Endothelial cell (in vitro differentiated cells): ENCODE data around the gene ADO. TPM values are rescaled to one million over a fixed set of nuclear protein-coding genes. Genes with fewer than 3 reads are reported as not detected.

Source experiments
- DNase-seq: peaks from one replicate; pipeline ENCODE4 v3.0.0; 2021; ENCODE audit warnings: low spot score
- H3K27ac Mint-ChIP-seq: one replicate; pipeline ENCODE4 v1.8.0; 2021; ENCODE audit warnings: mixed read lengths, inconsistent platforms; ENCODE audit not compliant: unreplicated experiment
- H3K27me3 Mint-ChIP-seq: one replicate; pipeline ENCODE4 v1.8.0; 2021; ENCODE audit warnings: mild to moderate bottlenecking, moderate library complexity, mixed read lengths, inconsistent platforms; ENCODE audit not compliant: unreplicated experiment
- H3K36me3 Mint-ChIP-seq: one replicate; pipeline ENCODE4 v1.8.0; 2021; ENCODE audit warnings: mild to moderate bottlenecking, low read depth, mixed read lengths, inconsistent platforms; ENCODE audit not compliant: unreplicated experiment
- H3K4me1 Mint-ChIP-seq: one replicate; pipeline ENCODE4 v1.8.0; 2021; ENCODE audit warnings: mild to moderate bottlenecking, mixed read lengths, inconsistent platforms; ENCODE audit not compliant: unreplicated experiment
- H3K4me3 Mint-ChIP-seq: one replicate; pipeline ENCODE4 v1.8.0; 2021; ENCODE audit warnings: mild to moderate bottlenecking, mixed read lengths, inconsistent platforms; ENCODE audit not compliant: unreplicated experiment
- H3K9me3 Mint-ChIP-seq: one replicate; pipeline ENCODE4 v1.8.0; 2021; ENCODE audit warnings: mixed read lengths, inconsistent platforms; ENCODE audit not compliant: unreplicated experiment
- total RNA-seq: library from RNA; stranded (reverse); fragmentation: NEBNext Ultra II Directional; extraction: Animal tissue kit (Norgen Biotek cat#: 25700); gene quantifications from one replicate; pipeline ENCODE4 v1.2.1, GENCODE V29; 2021; ENCODE audit not compliant: unreplicated experiment
- TF ChIP-seq, protein P1 (sequence below): fragments of 200-600 bp; sonication (generic); IDR thresholded peaks from one replicate; pipeline ENCODE4 v1.5.0; 2021; ENCODE audit warnings: antibody characterized with exemption; ENCODE audit not compliant: unreplicated experiment

ADO gene
- total RNA-seq, 1 donor from 2014 or later: 25.7 TPM

DNA sequence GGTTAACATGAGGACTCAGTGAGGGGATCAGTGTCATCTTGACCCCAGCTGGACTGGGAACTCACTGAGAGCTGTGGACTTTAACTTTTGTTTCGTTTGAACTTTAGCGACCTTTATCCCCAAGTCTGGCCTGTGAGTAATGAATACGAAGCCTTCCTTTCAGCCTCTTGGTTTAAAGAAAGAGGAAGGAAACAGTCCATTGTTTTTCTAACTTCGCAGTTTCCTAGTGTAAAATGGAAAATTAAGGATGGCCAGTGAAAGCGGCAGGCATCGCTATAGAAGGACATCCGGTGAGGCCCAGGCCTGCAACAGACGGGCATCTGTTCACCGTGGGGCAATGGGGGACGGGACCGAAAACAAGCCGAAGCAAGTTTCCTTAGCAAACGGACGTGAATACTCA lies 44.1 kb upstream of the ADO start:
- Mint-ChIP-seq H3K4me1 (peaks cover 58% of the 10 kb centered on the region), H3K27ac (peak overlapping the region; percentile 99), H3K9me3 (no peaks in the 10 kb centered on the region), H3K36me3 (no peaks in the 10 kb centered on the region), H3K27me3 (peaks cover 2% of the 10 kb centered on the region), H3K4me3 (no peak overlapping the region)
- TF ChIP-seq, protein P1, sequence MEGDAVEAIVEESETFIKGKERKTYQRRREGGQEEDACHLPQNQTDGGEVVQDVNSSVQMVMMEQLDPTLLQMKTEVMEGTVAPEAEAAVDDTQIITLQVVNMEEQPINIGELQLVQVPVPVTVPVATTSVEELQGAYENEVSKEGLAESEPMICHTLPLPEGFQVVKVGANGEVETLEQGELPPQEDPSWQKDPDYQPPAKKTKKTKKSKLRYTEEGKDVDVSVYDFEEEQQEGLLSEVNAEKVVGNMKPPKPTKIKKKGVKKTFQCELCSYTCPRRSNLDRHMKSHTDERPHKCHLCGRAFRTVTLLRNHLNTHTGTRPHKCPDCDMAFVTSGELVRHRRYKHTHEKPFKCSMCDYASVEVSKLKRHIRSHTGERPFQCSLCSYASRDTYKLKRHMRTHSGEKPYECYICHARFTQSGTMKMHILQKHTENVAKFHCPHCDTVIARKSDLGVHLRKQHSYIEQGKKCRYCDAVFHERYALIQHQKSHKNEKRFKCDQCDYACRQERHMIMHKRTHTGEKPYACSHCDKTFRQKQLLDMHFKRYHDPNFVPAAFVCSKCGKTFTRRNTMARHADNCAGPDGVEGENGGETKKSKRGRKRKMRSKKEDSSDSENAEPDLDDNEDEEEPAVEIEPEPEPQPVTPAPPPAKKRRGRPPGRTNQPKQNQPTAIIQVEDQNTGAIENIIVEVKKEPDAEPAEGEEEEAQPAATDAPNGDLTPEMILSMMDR: no peak
- peak; percentile 60 for DNase-seq

DNA sequence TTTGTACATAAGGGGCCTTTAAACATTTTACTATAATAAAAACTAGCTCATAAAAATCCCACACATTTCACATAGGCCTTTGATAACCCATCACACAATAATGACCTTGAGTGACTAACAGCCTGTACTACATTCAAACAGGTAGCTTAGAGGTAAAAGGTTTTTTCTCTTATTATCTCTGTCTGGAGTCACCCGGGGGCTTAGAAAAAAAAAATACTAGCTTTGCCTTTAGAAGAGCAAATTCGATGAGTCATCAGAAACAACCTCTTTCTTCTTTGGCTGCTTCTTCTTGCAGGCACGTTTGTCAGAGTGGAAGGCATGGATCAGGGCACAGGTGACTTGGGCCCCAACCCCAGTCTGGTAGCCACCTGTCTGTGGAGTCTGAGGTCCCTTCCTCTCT lies 43.4 kb upstream of the ADO start:
- Mint-ChIP-seq H3K9me3 (no peaks in the 10 kb centered on the region), H3K36me3 (no peaks in the 10 kb centered on the region), H3K27ac (peak overlapping the region; percentile 99), H3K4me1 (peaks cover 52% of the 10 kb centered on the region), H3K27me3 (peaks cover 2% of the 10 kb centered on the region), H3K4me3 (no peak overlapping the region)
- no peak for DNase-seq
- TF ChIP-seq, protein P1: no peak

DNA sequence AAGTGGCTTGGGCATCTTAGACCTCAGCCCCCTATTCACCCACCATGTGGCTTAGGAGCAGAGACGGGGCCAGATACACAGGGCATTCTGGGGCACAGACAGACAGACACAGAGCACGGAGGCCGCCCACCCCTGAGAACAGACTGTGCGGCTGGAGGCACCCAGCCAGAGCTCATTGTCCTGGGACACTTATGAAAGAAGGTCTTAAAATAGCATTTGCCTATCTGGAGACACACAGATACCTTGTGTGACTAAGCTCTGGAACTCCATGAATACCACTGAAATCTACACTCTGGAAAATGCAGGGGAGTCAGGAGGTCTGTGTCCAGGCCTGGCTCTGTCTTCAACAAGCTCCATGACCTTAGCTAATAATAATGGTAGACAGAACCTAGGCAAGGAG lies 41.4 kb upstream of the ADO start:
- no peak for DNase-seq
- H3K27ac Mint-ChIP-seq: no peak overlapping the region
- H3K36me3 Mint-ChIP-seq: peaks cover 2% of the 10 kb centered on the region

DNA sequence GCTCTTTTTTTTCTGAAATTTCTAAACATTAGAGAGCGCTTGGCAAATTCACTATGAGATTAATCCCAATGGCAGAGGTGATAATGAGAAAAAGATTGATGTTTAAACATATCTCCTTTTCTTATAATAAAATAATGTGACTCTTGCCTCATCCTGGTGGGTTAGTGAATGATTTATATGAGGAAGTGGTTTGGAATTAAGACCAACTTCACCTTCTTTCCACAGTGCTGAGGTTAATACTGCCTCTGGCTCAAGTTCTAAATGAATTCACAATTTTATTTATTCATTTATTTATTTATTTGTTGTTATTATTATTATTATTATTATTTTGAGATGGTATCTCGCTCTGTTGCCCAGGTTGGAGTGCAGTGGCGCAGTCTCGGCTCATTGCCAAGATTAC lies 40.5 kb upstream of the ADO start:
- Mint-ChIP-seq H3K27ac (no peak overlapping the region), H3K27me3 (peaks cover 4% of the 10 kb centered on the region), H3K9me3 (no peaks in the 10 kb centered on the region), H3K4me3 (no peak overlapping the region), H3K36me3 (peaks cover 5% of the 10 kb centered on the region), H3K4me1 (peaks cover 43% of the 10 kb centered on the region)
- DNase-seq: no peak
- TF ChIP-seq, protein P1: no peak

More for the DNA sequence above, 41.4 kb upstream of the ADO start:
- H3K4me1 Mint-ChIP-seq: peaks cover 48% of the 10 kb centered on the region
- H3K27me3 Mint-ChIP-seq: peaks cover 2% of the 10 kb centered on the region
- H3K9me3 Mint-ChIP-seq: no peaks in the 10 kb centered on the region
- TF ChIP-seq, protein P1: no peak
- H3K4me3 Mint-ChIP-seq: no peak overlapping the region

DNA sequence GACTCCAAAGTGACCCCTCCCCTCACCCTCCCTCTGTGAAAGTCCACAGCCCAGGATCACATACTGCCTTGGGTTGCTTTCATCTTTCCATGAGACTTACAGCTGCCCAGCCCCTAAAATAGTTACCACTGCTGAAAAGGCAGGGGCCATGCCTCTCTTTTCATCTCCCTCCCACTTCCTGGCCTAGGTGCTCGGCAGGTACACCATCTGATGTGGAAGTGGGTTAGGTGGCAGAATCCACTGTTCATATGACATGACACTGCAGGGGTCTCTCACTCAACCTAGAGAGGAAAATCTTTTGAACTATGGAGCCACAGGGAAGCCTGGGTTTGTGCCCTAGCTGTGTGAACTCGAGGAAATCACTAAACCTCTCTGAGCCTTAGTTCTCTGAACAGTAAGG lies 38.8 kb upstream of the ADO start:
- Mint-ChIP-seq H3K9me3 (no peaks in the 10 kb centered on the region), H3K27me3 (peaks cover 4% of the 10 kb centered on the region), H3K4me1 (peaks cover 41% of the 10 kb centered on the region), H3K27ac (no peak overlapping the region), H3K36me3 (peaks cover 5% of the 10 kb centered on the region), H3K4me3 (no peak overlapping the region)
- no peak for DNase-seq
- TF ChIP-seq, protein P1: no peak
